Breast epithelium (tissue), 3 donors: Measurements from ENCODE around the gene NCK2.

Experiments
- POLR2A ChIP-seq: fragments of 450-650 bp; IDR thresholded peaks from one replicate; pipeline ENCODE4 v1.6.1; 2016; ENCODE audit warnings: antibody characterized with exemption, mild to moderate bottlenecking, moderate library complexity
- TF ChIP-seq, protein P1 (sequence below), 3 donors: fragments of 450-650 bp; IDR thresholded peaks; one replicate each; pipeline ENCODE4 v1.5.1; 2016 to 2017; ENCODE audit warnings: antibody characterized with exemption in 3 of 3, mild to moderate bottlenecking in 3 of 3, moderate library complexity in 3 of 3

DNA sequence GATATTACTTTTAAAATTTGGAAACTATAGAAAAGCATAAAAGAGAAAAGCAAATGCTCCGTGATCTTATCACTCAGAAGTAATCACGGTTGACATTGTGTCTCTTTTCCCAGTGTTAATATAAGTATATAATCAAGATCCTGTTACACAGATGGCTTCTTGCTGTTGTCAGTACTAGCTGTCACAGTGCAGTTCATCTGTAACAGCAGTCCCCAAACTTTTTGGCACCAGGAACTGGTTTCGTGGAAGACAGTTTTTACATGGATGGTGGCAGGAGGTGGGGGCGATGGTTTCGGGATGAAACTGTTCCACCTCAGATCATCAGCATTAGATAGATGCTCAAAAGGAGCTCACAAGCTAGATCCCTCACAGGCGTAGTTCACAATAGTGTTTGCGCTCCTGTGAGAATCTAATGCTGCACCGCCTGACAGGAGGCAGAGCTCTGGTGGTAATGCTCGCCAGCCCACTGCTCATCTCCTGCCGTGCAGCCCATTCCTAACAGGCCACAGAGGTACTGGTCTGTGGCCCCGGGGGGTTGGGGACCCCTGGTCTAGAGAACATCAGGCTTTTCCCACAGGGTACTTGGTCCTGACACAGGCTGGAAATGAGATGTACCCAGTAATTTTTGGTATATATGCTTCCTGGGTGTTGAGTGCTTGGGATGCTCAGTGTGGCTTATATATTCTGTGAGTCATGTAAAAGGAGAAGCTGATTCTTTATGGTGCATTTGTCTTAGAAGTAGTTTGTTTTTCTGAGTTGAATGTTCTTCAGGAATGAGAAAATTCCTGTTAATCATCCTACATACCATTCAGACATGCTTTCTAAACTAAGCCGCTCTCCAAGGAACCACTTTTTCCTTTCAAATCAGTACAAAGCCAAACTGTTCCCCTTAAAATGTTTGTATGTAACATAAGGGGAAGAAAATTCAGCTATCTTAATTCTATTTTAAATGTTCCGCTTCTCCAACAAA lies 121.8 kb downstream of the NCK2 start:
- TF ChIP-seq, protein P1, sequence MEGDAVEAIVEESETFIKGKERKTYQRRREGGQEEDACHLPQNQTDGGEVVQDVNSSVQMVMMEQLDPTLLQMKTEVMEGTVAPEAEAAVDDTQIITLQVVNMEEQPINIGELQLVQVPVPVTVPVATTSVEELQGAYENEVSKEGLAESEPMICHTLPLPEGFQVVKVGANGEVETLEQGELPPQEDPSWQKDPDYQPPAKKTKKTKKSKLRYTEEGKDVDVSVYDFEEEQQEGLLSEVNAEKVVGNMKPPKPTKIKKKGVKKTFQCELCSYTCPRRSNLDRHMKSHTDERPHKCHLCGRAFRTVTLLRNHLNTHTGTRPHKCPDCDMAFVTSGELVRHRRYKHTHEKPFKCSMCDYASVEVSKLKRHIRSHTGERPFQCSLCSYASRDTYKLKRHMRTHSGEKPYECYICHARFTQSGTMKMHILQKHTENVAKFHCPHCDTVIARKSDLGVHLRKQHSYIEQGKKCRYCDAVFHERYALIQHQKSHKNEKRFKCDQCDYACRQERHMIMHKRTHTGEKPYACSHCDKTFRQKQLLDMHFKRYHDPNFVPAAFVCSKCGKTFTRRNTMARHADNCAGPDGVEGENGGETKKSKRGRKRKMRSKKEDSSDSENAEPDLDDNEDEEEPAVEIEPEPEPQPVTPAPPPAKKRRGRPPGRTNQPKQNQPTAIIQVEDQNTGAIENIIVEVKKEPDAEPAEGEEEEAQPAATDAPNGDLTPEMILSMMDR (IDR thresholded peaks at IDR 0.05), result no peak
- TF ChIP-seq POLR2A, result no peak
